Activated T-cell treated with anti-CD3 and anti-CD28 coated beads, Interleukin-2, amount 50 U/mL, for 1 hour (primary cell): Measurements from ENCODE around the gene RPS6KC1.
"Not testable (repeated sequence)": the region's sequence is repeated elsewhere in the genome, so short reads cannot be mapped to it uniquely, and the experiment has no call there.

Source experiments
- DNase-seq: peaks from one replicate; pipeline ENCODE4 v3.0.0-alpha.2; 2020

Gene RPS6KC1

DNA sequence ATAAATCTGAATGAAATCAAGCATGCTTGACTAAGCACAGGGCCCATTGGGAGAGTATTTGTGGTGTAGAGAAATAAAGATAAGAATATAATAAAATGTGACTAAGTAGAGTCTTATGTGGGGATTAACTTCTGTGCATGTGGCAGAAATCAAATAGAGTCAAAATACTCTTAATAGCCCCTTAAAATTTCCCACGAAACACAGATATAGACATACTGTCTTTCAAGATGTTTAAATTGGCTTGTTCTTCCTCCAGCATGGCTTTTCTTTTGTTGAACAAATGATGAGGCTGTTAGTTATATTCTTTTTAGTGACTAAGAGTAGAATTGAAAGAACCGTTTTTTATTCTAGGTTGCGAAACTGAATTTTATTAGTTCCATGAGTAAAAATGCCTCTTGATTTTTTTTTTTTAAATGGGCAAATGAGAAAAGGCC lies 112.3 kb downstream of the RPS6KC1 start:
- no peak for DNase-seq

DNA sequence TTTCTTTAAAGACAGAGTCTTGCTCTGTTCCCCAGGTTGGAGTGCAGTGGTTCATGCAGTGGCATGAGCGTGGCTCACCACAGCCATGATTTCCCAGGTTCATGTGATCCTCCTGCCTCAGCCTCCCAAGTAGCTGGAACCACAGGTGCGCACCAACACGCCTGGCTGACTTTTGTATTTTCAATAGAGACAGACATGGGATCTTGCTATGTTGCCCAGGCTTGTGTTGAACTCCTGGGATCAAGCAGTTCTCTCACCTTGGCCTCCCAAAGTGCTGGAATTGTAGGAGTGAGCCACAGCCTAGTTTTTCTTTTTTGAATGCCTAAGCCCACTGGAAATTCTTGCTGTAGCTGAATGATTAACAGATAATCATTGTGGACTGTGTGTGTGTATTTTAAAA lies 113.5 kb downstream of the RPS6KC1 start:
- DNase-seq, result no peak

DNA sequence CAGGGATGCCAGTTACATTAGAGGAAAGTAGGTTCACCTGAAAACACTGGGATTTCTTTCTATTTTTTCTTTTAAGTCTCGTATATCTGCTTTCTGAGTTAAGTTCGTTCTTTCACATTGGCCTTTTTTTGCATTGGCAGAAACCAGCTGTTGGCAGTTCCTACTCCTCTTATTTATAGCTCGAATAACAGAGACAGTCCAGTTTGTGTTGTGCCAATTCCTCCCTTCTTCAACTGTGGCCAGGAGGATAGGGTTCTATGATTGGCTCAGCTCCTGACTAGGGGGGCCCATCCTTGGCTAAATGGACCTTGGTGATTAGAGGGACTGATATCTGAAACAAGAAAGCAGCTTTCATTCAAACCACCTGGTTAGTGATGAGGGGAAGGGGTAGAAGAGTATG lies 115.8 kb downstream of the RPS6KC1 start:
- no peak for DNase-seq

DNA sequence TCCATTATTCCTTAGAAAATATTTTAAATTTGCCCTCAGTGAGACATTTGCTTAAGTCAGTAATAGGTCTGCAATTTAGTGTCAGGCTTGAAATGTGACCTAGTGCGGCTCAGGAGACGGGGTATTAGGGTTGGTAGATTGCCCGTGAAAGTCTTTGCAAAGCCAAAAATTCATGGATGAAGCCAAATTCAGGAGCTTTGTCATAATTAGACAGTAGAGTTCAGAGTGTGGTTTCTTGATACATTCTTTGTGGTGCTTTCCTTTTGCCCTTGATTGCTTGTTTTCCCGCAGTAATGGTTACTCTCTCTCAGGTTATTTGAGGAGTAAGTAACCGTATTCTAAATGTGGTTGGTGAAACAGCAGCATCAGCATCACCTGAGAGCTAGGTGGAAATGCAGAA lies 120.7 kb downstream of the RPS6KC1 start:
- DNase-seq, result no peak

DNA sequence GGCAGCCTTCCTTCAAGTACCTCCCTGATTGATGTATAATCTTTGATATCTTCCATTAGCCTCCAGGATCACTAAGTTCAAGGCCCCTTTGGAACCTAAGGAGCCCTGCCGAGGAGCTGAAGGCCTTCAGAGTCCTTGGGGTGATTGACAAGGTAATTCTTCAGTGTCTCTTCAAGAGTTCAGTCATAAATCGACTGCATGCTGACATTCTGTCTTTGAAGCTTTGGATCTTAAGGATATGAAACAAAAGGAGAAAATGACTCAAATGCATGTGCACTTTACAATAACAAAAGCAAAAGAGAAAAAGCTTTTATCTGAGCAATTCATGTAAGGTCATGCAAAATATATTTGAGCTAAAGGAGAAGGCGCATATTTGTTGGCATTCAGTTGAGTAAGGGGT lies 125.3 kb downstream of the RPS6KC1 start:
- DNase-seq, result no peak

DNA sequence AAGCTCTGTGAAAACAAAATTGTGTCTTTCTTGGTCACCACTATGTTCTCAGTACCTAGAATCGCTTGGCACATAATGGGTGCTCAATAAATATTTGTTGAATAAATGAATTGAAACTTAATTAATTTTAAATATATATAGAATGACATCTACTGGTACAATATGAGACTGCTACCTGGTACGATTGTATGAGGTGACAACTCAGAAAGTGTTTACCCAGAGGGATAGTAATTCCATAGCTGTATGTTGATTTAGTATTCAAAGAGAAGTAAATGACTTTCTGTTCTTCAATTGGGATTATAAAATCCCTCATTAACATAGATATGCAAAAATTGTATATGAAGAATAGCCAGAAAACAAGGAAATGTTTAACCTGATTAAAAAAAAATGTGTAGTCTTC lies 128.7 kb downstream of the RPS6KC1 start:
- DNase-seq, result no peak

DNA sequence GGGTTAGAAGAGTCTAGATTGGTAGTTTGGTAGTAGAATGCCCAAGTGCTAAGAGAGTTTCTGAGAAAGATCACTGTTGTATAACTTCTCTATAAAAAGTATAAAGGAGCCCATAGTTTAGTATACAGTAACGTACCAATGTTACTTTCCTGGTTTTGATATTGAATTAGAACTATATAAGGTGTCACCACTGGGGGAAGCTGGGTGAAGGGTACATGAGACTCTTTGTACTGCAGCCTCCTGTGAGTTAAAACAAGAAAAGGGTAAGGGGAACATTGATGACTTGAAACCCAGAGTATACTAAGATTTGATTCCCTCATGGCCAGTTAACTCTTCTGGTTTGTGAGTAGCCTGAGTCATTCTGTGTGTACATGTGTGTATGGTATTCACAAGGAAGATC lies 129.8 kb downstream of the RPS6KC1 start:
- no peak for DNase-seq

DNA sequence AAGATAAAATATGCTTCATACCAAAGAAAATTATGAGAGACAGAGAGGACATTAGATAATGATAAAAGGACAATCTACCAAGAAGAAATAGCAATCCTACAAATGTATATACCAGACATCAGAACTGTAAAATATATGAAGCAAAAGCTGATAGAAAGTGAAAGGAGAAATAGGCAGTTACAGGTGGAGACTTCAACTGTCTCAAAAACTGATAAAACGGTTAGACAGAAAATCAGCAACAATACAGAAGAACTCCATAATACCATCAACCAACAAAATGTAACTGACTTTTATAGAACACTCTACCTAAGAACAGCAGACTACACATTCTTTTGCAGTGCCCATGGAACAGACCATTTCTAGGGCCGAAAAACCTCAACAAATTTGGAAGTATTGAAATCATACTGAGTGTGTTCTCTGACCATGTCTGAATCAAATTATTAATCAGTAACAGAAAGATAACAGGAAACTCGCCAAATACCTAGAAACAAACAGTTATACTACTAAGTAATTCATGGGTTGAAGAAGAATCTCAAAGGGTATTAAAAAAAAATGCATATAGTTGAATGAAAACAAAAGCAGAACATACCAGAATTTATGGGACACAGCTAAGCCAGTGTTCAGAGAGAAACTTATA lies 132.1 kb downstream of the RPS6KC1 start:
- DNase-seq, result no peak

DNA sequence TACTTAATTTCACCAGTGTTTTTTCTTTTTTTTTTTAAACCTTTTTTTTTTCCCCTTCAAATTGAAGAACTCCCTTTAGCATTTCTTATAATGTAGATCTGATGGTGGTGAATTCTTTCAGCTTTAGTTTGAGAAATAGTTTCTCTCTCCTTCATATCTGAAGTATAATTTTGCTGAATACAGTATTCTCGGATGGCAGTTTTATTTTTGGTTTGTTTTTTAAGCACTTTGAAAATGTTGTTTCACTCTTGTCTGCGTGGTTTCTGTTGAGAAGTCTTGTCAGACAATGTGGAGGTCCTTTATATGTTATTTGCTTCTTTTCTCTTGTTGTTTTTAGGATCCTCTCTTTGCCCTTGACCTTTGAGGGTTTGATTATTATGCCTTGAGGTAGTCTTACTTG lies 135.1 kb downstream of the RPS6KC1 start:
- DNase-seq, result no peak

DNA sequence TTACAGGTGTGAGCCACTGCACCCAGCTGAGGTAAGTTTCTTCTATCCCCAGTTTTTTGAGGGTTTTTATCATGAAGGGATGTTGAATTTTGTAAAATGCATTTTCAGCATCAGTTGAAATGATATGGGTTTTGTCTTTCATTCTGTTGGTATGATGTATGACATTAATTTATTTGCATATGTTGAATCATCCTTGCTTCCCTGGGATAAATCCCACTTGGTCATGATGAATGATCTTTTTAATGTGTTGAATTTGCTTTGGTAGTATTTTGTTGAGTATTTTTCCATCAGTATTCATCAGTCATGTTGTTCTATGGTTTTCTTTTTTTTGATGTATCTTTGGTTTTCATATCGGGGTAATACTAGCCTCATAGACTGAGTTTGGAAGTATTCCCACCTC lies 141.0 kb downstream of the RPS6KC1 start:
- DNase-seq, result no peak

DNA sequence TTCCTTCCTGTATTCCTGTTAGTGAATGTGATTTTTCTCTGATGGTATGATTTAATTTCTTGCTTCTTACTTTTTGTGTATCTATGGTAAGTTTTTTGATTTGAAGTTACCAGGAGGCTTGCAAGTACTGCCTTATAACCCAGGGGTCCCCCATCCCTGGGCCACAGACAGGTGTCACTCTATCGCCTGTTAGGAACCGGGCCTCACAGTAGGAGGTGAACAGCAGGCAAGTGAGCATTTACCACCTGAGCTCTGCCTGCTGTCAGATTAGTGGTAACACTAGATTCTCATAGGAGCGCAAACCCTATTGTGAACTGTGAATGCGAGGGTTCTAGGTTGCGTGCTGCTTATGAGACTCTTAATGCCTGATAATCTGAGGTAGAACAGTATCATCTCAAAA lies 143.3 kb downstream of the RPS6KC1 start:
- DNase-seq, result no peak

DNA sequence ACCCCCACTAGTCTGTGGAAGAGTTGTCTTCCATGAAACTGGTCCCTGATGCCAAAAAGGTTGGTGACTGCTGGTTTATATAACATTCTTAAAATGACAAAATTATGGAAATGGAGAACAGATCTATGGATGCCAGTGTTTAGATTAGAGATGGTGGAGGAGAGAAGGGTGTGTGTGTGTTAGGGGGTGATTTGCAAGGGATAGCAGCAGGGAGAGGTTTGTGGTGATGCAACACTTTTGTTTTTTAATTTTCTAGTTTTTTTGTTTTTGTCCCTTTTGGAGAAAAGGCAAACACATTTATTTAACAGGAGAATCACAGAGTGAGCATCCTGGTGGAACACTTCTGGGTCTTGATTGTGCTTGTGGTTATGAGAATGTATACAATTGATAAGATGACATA lies 143.8 kb downstream of the RPS6KC1 start:
- no peak for DNase-seq

DNA sequence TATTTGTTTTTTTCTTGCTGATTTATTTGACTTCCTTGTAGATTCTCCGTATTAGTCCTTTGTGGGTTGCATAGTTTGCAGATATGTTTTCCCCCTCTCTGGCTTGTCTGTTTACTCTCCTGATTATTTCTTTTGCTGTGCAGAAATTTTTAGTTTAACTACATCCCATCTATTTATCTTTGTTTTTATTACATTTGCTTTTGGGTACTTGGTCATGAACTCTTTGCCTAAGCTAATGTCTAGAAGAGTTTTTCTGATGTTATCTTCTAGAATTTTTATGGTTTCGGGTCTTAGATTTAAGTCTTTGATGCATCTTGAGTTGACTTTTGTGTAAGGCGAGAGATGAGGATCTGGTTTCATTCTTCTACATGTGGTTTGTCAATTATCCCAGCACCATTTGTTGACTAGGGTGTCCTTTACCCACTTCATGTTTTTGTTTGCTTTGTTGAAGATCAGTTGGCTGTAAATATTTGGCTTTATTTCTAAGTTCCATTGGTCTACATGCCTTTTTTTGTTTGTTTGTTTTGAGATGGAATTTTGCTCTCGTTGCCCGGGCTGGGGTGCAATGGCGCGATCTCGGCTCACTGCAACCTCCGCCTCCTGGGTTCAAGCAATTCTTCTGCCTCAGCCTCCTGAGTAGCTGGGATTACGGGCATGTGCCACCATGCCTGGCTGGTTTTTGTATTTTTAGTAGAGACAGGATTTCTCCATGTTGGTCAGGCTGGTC lies 145.4 kb downstream of the RPS6KC1 start:
- DNase-seq, result not testable (repeated sequence)

DNA sequence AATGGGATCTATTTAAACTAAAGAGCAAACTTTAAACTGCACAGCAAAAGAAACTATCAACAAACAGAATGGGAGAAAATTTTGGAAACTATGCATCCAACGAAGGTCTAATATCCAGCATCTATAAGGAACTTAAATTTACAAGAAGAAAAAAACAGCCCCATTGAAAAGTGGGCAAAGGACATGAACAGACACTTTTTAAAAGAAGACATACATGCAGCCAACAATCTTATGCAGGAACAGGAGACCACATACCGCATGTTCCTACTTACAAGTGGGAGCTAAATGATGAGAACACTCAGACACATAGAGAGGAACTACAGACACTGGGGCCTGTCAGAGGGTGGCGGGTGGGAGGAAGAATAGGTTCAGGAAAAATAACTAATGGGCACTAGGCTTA lies 149.6 kb downstream of the RPS6KC1 start:
- no peak for DNase-seq

DNA sequence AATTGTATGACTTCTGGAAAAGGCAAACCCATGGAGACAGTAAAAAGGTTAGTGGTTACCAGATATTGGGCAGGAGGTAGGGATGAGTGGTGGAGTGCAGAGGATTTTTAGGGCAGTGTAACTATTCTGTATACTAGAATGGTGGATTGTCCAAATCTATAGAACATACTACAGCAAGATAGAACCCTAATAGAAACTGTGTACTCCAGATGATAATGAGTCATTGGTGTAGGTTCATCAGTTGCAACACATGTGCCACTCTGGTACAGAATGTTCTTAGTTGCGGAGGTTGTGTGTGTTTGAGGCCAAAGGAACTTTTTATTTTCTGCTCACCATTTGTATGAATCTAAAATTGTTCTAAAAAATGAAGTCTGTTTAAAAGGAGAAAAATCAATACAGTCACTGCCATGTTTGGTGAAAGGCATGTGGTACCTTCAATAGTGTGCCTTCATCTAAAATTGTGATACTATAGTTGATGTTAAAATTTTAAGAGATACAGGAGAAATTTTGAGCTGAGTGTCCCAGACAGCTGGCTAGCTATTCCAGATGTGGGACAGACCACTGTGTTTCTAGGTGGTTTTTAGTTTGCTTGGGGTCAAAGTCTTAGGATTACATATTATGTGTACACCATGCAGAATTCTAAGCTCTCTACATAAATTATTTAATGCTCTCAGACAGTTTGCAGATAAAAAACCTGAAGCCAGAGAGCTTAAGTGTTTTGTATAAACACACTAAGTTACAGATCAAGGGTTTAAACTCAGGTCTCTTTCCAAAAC lies 150.5 kb downstream of the RPS6KC1 start:
- DNase-seq, result no peak

DNA sequence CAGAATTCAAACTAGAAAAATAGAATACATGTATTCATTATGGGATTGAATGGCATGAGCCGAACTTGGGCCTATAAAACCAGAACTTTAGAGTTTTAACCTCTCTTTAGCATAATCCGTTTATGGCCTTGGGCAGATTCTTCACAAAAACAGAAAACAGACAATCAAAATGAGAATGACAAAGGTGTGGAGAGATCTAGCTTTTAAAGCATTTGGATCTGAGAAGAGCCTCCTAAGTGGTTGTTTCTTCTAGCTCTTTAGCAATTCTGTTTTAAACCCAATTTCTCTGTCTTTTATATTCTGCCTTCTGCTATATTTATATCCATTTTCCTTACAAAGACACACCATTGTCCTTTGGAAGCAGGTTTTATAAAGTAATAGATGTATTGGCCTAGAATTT lies 160.2 kb downstream of the RPS6KC1 start:
- no peak for DNase-seq

DNA sequence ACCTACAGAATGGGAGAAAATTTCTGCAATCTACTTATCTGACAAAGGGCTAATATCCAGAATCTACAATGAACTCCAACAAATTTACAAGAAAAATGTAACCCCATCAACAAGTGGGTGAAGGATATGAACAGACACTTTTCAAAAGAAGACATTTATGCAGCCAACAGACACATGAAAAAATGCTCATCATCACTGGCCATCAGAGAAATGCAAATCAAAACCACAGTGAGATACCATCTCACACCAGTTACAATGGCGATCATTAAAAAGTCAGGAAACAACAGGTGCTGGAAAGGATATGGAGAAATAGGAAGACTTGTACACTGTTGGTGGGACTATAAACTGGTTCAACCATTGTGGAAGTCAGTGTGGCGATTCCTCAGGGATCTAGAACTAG lies 168.0 kb downstream of the RPS6KC1 start:
- not testable (repeated sequence) for DNase-seq

DNA sequence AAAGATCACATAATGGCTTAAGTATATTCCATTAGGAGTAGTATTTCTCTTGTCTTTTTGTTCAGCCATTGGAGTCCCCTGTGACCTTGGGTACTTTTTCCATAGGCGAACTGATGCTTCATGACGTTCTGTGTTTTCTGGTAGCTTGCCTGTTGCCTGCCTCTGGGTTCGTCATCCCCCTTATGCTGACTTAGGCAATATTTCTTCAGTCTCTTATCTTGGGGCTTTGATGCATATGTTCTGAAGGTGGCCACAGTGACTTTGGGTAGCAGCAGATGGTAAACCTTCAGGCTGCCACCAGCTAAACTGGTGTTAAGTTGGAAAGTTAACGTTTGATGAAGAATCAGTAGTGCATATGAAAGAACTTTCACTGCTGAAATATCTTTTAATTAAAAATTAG lies 170.2 kb downstream of the RPS6KC1 start:
- no peak for DNase-seq

DNA sequence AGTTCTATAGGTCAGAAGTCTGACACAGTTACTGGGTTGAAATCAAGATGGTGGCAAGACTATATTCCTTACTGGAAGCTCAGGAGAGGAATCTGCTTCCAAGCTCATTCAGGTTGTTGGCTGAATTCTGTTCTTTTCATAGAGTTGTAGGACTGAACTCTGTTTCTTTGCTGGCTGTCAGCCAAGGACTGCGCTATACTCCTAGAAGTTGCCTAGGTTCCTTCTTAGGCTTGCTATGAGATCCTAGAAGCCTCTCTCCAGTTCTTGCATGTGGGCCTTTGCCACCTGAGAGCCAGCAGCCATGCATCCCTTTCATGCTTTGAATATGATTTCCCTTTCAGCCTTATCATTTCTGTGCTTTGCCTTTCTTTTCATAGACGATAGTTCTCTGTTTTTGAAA lies 176.4 kb downstream of the RPS6KC1 start:
- no peak for DNase-seq

DNA sequence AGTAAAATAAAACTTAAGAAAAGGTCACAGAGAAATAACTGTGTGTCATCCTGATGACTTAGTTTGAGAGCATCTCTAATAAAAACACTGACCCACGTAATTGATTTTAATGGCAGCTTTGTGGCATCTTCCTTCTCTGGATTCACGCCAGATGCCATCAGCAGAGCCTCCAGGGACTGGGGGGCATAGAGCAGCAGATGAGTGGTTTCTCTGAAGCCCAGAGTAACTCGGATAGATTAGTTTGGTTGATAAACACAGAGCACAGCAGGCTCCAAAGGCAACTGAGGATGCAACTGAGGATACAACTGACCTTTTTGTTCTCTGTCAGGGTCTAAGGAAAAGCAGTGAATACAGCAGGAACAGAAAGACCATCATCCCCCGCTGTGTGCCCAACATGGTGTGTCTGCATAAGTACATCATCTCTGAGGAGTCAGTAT lies 180.8 kb downstream of the RPS6KC1 start:
- DNase-seq, result no peak

DNA sequence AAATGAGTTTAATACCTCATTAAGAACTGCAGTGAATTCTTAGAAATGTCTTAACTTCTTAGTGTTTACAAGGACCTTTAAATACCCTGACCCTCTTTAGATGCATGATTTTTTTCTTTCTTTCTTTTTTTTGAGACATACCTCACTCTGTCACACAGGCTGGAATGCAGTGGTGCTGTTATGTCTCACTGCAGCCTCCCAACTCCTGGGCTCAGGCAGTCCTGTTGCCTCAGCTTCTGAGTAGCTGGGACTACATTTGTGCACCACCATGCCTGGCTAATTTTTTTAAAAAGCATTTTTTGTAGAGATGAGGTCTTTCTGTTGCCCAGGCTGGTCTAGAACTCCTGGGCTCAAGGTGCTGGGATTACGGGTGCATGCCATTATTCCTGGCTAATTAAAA lies 191.8 kb downstream of the RPS6KC1 start:
- DNase-seq, result no peak

DNA sequence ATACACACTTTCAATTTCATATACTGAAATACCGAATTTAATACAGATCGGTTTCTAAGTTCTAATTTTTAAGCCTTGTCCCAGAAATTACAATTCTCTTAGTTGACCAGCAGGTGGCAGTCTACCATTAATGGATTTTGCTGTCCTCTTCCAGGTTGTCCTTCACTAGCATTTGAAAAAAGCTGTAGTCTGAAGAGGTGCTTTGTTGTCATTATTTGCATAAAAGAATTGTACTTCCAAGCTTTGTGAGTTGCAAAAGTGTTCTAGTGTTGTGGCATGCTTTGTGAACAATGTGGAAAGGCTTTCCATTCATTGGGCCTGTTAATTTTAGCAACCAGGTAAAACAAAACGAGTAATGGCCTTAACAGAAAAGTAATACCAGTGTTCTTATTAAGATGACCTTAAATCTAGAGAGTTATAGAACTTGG lies 193.6 kb downstream of the RPS6KC1 start:
- DNase-seq, result no peak

DNA sequence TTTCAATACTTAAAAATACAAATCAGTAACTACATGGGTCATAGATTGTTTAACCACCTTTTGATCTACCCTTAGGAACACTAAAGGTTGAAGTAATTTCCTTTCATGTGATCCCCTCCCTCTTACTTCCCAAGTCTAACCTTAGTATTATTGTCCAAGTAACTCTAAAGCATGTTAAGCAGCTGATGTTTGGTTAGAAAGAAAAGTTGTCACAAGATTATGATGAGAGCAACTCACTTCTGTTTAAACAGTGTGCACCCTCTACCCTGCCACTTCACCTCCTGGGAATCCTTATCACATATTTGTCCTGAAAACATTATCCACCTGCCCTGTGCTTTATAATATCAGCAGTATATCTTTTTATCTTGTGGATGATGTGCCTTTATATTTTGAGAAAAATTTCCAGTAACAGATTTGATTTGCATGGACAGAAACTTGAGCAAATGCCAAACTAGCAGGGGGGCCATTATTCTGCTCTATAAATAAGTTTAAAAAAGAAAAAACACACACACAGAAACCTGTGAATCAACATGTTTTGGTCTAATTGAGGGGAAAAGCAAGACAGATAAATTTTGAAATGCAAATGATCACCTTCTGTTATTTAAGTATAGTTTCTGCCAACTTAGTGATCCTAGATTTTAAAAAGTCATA lies 194.3 kb downstream of the RPS6KC1 start:
- DNase-seq, result no peak

DNA sequence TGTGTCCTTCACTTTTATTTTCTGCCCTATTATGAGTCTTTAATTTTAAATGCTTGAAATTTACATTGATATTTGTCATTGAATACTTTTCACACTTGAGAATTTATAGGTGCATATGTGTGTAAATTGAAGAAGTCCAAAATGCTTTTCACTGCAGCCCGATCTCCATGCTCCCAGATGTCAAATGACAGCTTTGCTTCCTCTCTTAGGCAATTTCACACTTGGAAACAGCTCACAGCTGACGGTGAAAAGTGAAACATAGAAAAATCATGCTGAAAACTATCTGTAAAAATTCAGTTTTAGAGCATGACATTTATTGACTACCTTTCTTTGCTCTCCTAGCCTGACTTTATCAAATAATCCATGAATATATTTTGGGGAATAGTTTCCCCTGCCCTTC lies 196.0 kb downstream of the RPS6KC1 start:
- DNase-seq, result no peak
